Astrocyte (in vitro differentiated cells and primary cell): Measurements from ENCODE around the gene GCNT3. TPM values are rescaled to one million over a fixed set of nuclear protein-coding genes. Genes with fewer than 3 reads are reported as not detected.

Source experiments
- DNase-seq: peaks from one replicate; pipeline ENCODE4 v3.0.0-alpha.2; 2010; ENCODE audit warnings: low read depth
- FAIRE-seq: peaks from 2 replicates; lab custom pipeline; 2011; peaks lifted over from hg19 to GRCh38; lab: Jason Lieb, UNC
- H2AFZ ChIP-seq: 2 replicates; pipeline ENCODE4 v1.6.0; 2012; ENCODE audit warnings: low read depth, low read length, inconsistent platforms
- H3K27ac ChIP-seq: 2 replicates; pipeline ENCODE4 v1.5.1; 2011; ENCODE audit warnings: low read depth, low read length, inconsistent platforms
- H3K27me3 ChIP-seq: 2 replicates; pipeline ENCODE4 v1.6.0; 2011; ENCODE audit warnings: low read length, inconsistent platforms; ENCODE audit not compliant: insufficient read depth
- H3K36me3 ChIP-seq: 2 replicates; pipeline ENCODE4 v1.5.1; 2011; ENCODE audit warnings: low read length, inconsistent platforms; ENCODE audit not compliant: insufficient read depth
- H3K4me1 ChIP-seq: 2 replicates; pipeline ENCODE4 v1.5.1; 2011; ENCODE audit warnings: low read length, inconsistent platforms; ENCODE audit not compliant: insufficient read depth
- H3K4me2 ChIP-seq: 2 replicates; pipeline ENCODE4 v1.6.0; 2012; ENCODE audit warnings: low read length, inconsistent platforms
- H3K4me3 ChIP-seq: 2 replicates; pipeline ENCODE4 v1.5.1; 2011; ENCODE audit warnings: low read depth, mild to moderate bottlenecking, low read length, inconsistent platforms; ENCODE audit not compliant: insufficient read depth
- H3K79me2 ChIP-seq: 2 replicates; pipeline ENCODE4 v1.6.0; 2012; ENCODE audit warnings: mild to moderate bottlenecking, low read length, inconsistent platforms; ENCODE audit not compliant: insufficient read depth
- H3K9ac ChIP-seq: 2 replicates; pipeline ENCODE4 v1.6.0; 2012; ENCODE audit warnings: mild to moderate bottlenecking, low read length, inconsistent platforms
- H3K9me3 ChIP-seq: 2 replicates; pipeline ENCODE4 v1.5.1; 2012; ENCODE audit warnings: low read depth, mild to moderate bottlenecking, low read length, inconsistent platforms; ENCODE audit not compliant: insufficient read depth
- H4K20me1 ChIP-seq: 2 replicates; pipeline ENCODE4 v1.6.0; 2012; ENCODE audit warnings: low read length, inconsistent platforms; ENCODE audit not compliant: insufficient read depth
- H3K27ac Mint-ChIP-seq: one replicate; pipeline ENCODE4 v1.8.0; 2021; ENCODE audit warnings: mild to moderate bottlenecking, mixed read lengths; ENCODE audit not compliant: unreplicated experiment
- H3K27me3 Mint-ChIP-seq: one replicate; pipeline ENCODE4 v1.8.0; 2021; ENCODE audit warnings: low read depth, mixed read lengths; ENCODE audit not compliant: unreplicated experiment
- H3K36me3 Mint-ChIP-seq: one replicate; pipeline ENCODE4 v1.8.0; 2021; ENCODE audit warnings: low read depth, mixed read lengths; ENCODE audit not compliant: unreplicated experiment
- H3K4me1 Mint-ChIP-seq: one replicate; pipeline ENCODE4 v1.8.0; 2021; ENCODE audit warnings: low read depth, mixed read lengths; ENCODE audit not compliant: unreplicated experiment
- H3K4me3 Mint-ChIP-seq: one replicate; pipeline ENCODE4 v1.8.0; 2021; ENCODE audit warnings: mild to moderate bottlenecking, moderate library complexity, mixed read lengths; ENCODE audit not compliant: unreplicated experiment
- H3K9me3 Mint-ChIP-seq: one replicate; pipeline ENCODE4 v1.8.0; 2021; ENCODE audit warnings: mild to moderate bottlenecking, mixed read lengths; ENCODE audit not compliant: unreplicated experiment
- EZH2 ChIP-seq: IDR thresholded peaks from 2 replicates; pipeline ENCODE4 v1.6.1; 2012; ENCODE audit warnings: mild to moderate bottlenecking, low read length, inconsistent platforms; ENCODE audit not compliant: insufficient read depth
- total RNA-seq: library from RNA; stranded (reverse); gene quantifications from 2 replicates; pipeline ENCODE4 v1.2.1, GENCODE V29; 2021
- TF ChIP-seq, protein P1 (sequence below): IDR thresholded peaks from 2 replicates; pipeline ENCODE4 v1.5.1; 2011; ENCODE audit warnings: low read depth, mild to moderate bottlenecking, inconsistent platforms, low read length, moderate library complexity; ENCODE audit not compliant: insufficient read depth

Gene GCNT3
- total RNA-seq, 1 donor from 2014 or later, result 1.3 TPM

DNA sequence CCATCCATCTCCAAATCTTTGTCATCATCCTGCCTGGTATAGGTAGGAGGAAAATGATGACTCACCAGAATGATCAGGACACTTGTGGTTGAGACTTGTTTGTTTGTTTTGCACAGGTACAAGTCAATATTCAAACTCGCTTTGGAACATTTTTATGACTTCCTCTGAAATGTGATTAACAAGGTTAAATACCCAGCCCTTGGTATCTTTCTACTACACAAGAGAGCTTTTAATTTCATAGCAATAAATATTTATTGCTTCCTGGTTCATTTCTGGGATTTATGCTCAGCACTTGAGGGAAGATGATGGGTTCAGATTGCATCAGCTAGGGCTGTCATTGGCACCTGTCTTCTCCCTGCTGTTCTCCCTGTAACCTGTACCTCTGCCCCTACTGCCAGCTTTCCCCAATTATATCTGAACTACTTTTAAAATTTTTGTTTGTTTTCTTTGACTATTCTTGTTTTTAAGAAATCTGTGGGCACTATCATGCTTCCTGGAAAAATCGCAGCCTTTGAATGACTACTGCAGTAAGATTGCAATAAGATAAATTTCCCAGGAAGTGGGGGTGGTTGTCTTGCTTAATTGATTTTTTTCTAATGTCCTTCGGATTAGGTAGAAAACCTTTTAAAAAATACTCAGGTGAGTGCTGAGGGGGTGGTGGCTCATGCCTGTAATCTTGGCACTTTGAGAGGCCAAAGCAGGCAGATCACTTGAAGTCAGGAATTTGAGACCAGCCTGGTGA, 24.3 kb upstream of the GCNT3 start:
- Mint-ChIP-seq H3K4me3 (no peak overlapping the region), H3K36me3 (no peaks in the 10 kb centered on the region), H3K4me1 (no peaks in the 10 kb centered on the region), H3K27me3 (no peaks in the 10 kb centered on the region), H3K9me3 (peaks cover 2% of the 10 kb centered on the region), H3K27ac (no peak overlapping the region)
- Histone ChIP-seq H3K27ac (no peak overlapping the region), H4K20me1 (no peaks in the 10 kb centered on the region), H3K4me2 (no peak overlapping the region), H3K9ac (no peak overlapping the region), H2AFZ (no peak overlapping the region), H3K36me3 (no peaks in the 10 kb centered on the region), H3K79me2 (no peaks in the 10 kb centered on the region), H3K27me3 (no peaks in the 10 kb centered on the region), H3K4me3 (no peak overlapping the region), H3K4me1 (no peaks in the 10 kb centered on the region), H3K9me3 (no peaks in the 10 kb centered on the region)
- TF ChIP-seq, protein P1, sequence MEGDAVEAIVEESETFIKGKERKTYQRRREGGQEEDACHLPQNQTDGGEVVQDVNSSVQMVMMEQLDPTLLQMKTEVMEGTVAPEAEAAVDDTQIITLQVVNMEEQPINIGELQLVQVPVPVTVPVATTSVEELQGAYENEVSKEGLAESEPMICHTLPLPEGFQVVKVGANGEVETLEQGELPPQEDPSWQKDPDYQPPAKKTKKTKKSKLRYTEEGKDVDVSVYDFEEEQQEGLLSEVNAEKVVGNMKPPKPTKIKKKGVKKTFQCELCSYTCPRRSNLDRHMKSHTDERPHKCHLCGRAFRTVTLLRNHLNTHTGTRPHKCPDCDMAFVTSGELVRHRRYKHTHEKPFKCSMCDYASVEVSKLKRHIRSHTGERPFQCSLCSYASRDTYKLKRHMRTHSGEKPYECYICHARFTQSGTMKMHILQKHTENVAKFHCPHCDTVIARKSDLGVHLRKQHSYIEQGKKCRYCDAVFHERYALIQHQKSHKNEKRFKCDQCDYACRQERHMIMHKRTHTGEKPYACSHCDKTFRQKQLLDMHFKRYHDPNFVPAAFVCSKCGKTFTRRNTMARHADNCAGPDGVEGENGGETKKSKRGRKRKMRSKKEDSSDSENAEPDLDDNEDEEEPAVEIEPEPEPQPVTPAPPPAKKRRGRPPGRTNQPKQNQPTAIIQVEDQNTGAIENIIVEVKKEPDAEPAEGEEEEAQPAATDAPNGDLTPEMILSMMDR, result no peak
- no peak for TF ChIP-seq EZH2
- FAIRE-seq (no peak), DNase-seq (no peak)

DNA sequence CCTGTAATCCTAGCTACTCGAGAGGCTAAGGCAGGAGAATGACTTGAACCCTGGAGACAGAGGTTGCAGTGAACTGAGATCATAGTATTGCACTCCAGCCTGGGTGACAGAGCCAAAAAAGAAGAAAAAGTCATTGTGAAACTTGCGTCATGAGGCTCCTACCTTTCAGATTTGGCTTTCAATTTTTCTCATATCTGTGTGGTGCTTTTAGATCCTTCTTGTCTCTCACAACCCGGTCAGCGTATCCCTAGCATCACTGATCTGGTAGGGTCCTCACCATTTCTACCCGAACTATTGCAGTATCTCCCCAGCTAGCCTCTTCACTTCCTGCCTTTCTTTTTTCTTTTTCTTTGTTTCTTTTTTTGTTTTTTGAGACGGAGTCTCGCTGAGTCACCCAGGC, 21.6 kb upstream of the GCNT3 start:
- Histone ChIP-seq H2AFZ (no peak overlapping the region), H3K4me2 (no peak overlapping the region), H3K4me1 (peaks cover 11% of the 10 kb centered on the region), H3K9ac (no peak overlapping the region), H4K20me1 (no peaks in the 10 kb centered on the region), H3K36me3 (no peaks in the 10 kb centered on the region), H3K9me3 (no peaks in the 10 kb centered on the region), H3K27ac (no peak overlapping the region), H3K4me3 (no peak overlapping the region), H3K79me2 (no peaks in the 10 kb centered on the region), H3K27me3 (no peaks in the 10 kb centered on the region)
- FAIRE-seq (no peak), DNase-seq (no peak)
- Mint-ChIP-seq H3K9me3 (peaks cover 2% of the 10 kb centered on the region), H3K36me3 (no peaks in the 10 kb centered on the region), H3K27ac (no peak overlapping the region), H3K4me1 (peaks cover 10% of the 10 kb centered on the region), H3K27me3 (no peaks in the 10 kb centered on the region), H3K4me3 (no peak overlapping the region)
- TF ChIP-seq, protein P1, result no peak
- no peak for TF ChIP-seq EZH2

DNA sequence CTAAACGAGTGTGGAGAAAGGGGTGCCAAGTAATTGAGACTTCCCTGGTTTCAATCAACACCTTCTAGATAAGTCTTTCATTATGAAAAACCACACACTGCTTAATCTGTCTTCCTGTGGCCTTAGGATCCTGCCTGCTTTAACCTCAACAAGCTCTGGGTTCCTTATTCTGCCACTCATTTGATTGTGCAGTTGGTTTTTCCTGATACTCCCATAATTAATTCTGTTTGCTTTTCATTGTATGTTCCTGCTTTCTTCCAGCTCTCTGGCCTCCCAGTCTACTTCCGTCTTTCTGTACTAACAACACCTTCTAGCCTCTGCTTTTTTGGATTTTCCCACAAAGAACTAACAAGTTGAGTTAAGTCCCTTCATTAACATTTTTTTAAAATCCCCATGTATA, 20.2 kb upstream of the GCNT3 start:
- H3K27me3 ChIP-seq, result no peaks in the 10 kb centered on the region
- FAIRE-seq, result no peak
- no peak overlapping the region for H3K4me2 ChIP-seq
- Mint-ChIP-seq H3K4me3 (no peak overlapping the region), H3K36me3 (no peaks in the 10 kb centered on the region), H3K27me3 (no peaks in the 10 kb centered on the region), H3K9me3 (peaks cover 2% of the 10 kb centered on the region), H3K4me1 (peaks cover 16% of the 10 kb centered on the region), H3K27ac (no peak overlapping the region)
- H3K79me2 ChIP-seq, result no peaks in the 10 kb centered on the region
- H3K9me3 ChIP-seq, result no peaks in the 10 kb centered on the region
- no peak for DNase-seq
- H4K20me1 ChIP-seq, result no peaks in the 10 kb centered on the region
- H3K9ac ChIP-seq, result no peak overlapping the region
- no peak overlapping the region for H3K4me3 ChIP-seq
- H3K27ac ChIP-seq, result no peak overlapping the region
- H2AFZ ChIP-seq, result no peak overlapping the region
- H3K4me1 ChIP-seq, result peaks cover 14% of the 10 kb centered on the region
- TF ChIP-seq, protein P1, result no peak
- TF ChIP-seq EZH2, result no peak
- no peaks in the 10 kb centered on the region for H3K36me3 ChIP-seq
